B cell (primary cell): ENCODE measurements around the gene UNC5A. TPM values are rescaled to one million over a fixed set of nuclear protein-coding genes. Genes with fewer than 3 reads are reported as not detected.

Source experiments
- ATAC-seq: fragments of 200-7000 bp; cut with Tn5 transposase; one replicate; pipeline ENCODE4 v1.10.0; 2021; ENCODE audit warnings: low read depth, mild to moderate bottlenecking, moderate number of reproducible peaks, moderate library complexity
- CTCF ChIA-PET: fragments of 350-600 bp; sonication (Branson Sonifier 250); formaldehyde crosslinking; loops from one replicate; lab custom pipeline; 2021; ENCODE audit warnings: antibody characterized with exemption, inconsistent platforms; lab: Charles Lee
- POLR2A ChIA-PET: fragments of 350-600 bp; sonication (Branson Sonifier 250); formaldehyde crosslinking; loops from one replicate; lab custom pipeline; 2021; ENCODE audit warnings: antibody characterized with exemption; lab: Charles Lee
- DNase-seq: peaks from one replicate; pipeline ENCODE4 v3.0.0; 2013
- H2AFZ ChIP-seq: 2 replicates; pipeline ENCODE4 v1.6.1; 2012; ENCODE audit warnings: mild to moderate bottlenecking, low read depth, low read length; ENCODE audit not compliant: insufficient read depth, poor library complexity, severe bottlenecking
- H3K27ac ChIP-seq, 2 donors: 1 replicate in 1 of 2; 2 replicates in 1 of 2; pipeline ENCODE4 v1.5.1; 2012 to 2013; ENCODE audit warnings: low read length in 2 of 2, mild to moderate bottlenecking in 2 of 2, moderate library complexity in 1 of 2
- H3K27me3 ChIP-seq, 4 experiments: fragments of 200-600 bp in 1 of 4; sonication (generic) in 1 of 4; replicated peaks in 1 of 4; 1 replicate in 2 of 4; 2 replicates in 2 of 4; pipeline versions ENCODE4 v1.6.1 to v1.7.0; 2013 to 2016; ENCODE audit warnings: low read length in 3 of 4, mild to moderate bottlenecking in 2 of 4, mixed read lengths in 1 of 4, moderate library complexity in 1 of 4; ENCODE audit not compliant: insufficient read depth in 4 of 4, control insufficient read depth in 3 of 4; ENCODE audit errors: control extremely low read depth in 1 of 4
- H3K36me3 ChIP-seq, 2 experiments: replicated peaks in 1 of 2; 1 replicate in 1 of 2; 2 replicates in 1 of 2; pipeline versions ENCODE4 v1.6.1 to v1.7.1; 2013; ENCODE audit warnings: low read length in 1 of 2; ENCODE audit not compliant: insufficient read depth in 2 of 2, control insufficient read depth in 1 of 2; ENCODE audit errors: control extremely low read depth in 1 of 2, extremely low read depth in 1 of 2
- H3K4me1 ChIP-seq, 2 donors: fragments of 200-600 bp in 1 of 2; sonication (generic) in 1 of 2; 1 replicate in 1 of 2; 2 replicates in 1 of 2; pipeline versions ENCODE4 v1.5.1 to v1.6.1; 2013 to 2017; ENCODE audit warnings: low read length in 2 of 2; ENCODE audit not compliant: control insufficient read depth in 2 of 2, insufficient read depth in 2 of 2
- H3K4me2 ChIP-seq: replicated peaks from 2 replicates; pipeline ENCODE3; 2012; ENCODE audit warnings: mild to moderate bottlenecking, low read depth, low read length; ENCODE audit not compliant: poor library complexity, severe bottlenecking
- H3K4me3 ChIP-seq, 5 experiments: fragments of 200-600 bp in 1 of 5; sonication (generic) in 1 of 5; 1 replicate in 3 of 5; 2 replicates in 2 of 5; pipeline versions ENCODE4 v1.5.1 to v1.7.0; 2011 to 2016; ENCODE audit warnings: low read length in 4 of 5, mild to moderate bottlenecking in 4 of 5, low read depth in 2 of 5, control low read depth in 1 of 5, moderate library complexity in 1 of 5; ENCODE audit not compliant: insufficient read depth in 1 of 5; ENCODE audit errors: control extremely low read depth in 1 of 5, extremely low read depth in 1 of 5
- H3K79me2 ChIP-seq: fragments of 200-600 bp; sonication (generic); one replicate; pipeline ENCODE4 v1.6.0; 2016; ENCODE audit warnings: low read length; ENCODE audit not compliant: control insufficient read depth, insufficient read depth
- H3K9ac ChIP-seq: fragments of 200-600 bp; sonication (generic); 2 replicates; pipeline ENCODE4 v1.6.1; 2017; ENCODE audit warnings: mild to moderate bottlenecking, low read length, moderate library complexity
- H3K9me3 ChIP-seq, 3 donors: one replicate each; pipeline versions ENCODE4 v1.6.1 to v1.7.1; 2013; ENCODE audit warnings: low read length in 2 of 3; ENCODE audit not compliant: control insufficient read depth in 2 of 3, insufficient read depth in 1 of 3; ENCODE audit errors: control extremely low read depth in 1 of 3
- H4K20me1 ChIP-seq: 2 replicates; pipeline ENCODE4 v1.6.0; 2012; ENCODE audit warnings: mild to moderate bottlenecking, low read length; ENCODE audit not compliant: insufficient read depth, control insufficient read depth, poor library complexity, severe bottlenecking
- H3K27ac Mint-ChIP-seq: one replicate; pipeline ENCODE4 v1.8.0; 2021; ENCODE audit warnings: mixed read lengths
- H3K27me3 Mint-ChIP-seq: one replicate; pipeline ENCODE4 v1.8.0; 2021; ENCODE audit warnings: mixed read lengths
- H3K4me1 Mint-ChIP-seq: one replicate; pipeline ENCODE4 v1.8.0; 2021; ENCODE audit warnings: mixed read lengths
- H3K4me3 Mint-ChIP-seq: one replicate; pipeline ENCODE4 v1.8.0; 2021; ENCODE audit warnings: mixed read lengths
- H3K9me3 Mint-ChIP-seq: one replicate; pipeline ENCODE4 v1.8.0; 2022; ENCODE audit warnings: mixed read lengths; ENCODE audit not compliant: insufficient read depth
- CTCF ChIP-seq: fragments of 200-600 bp; IDR thresholded peaks from one replicate; pipeline ENCODE4 v1.8.0; 2022; ENCODE audit warnings: antibody characterized with exemption, mild to moderate bottlenecking
- EZH2 ChIP-seq: IDR thresholded peaks from 2 replicates; pipeline ENCODE4 v1.6.1; 2012; ENCODE audit warnings: borderline replicate concordance, low read depth, mild to moderate bottlenecking, moderate library complexity, low read length; ENCODE audit not compliant: insufficient read depth, poor library complexity, severe bottlenecking
- WGBS: methylation state at CpG from one replicate; pipeline ENCODE4 v1.1.5; 2013; ENCODE audit warnings: missing lambda C conversion rate; ENCODE audit not compliant: insufficient coverage; 5-methylcytosine and 5-hydroxymethylcytosine counted together
- intact Hi-C: fragments of 100-400 bp; cut with micrococcal nuclease; formaldehyde crosslinking; loops from one replicate; pipeline ENCODE4 v1.10.0; 2022
- polyA plus RNA-seq: library from polyadenylated mRNA; depleted of rRNA; stranded (reverse); fragments of >200 nt; gene quantifications from 2 replicates; pipeline ENCODE4 v1.2.3, GENCODE V29; 2012
- total RNA-seq, 2 donors: library from RNA; stranded (reverse); fragments of 120-200 nt in 1 of 2; gene quantifications; 1 replicate in 1 of 2; 2 replicates in 1 of 2; pipeline versions ENCODE4 v1.2.3 to v1.2.4, GENCODE V29; 2013 to 2022

UNC5A gene
- total and polyA plus RNA-seq, 2 donors (not counting 1 experiment from before 2014, with no cell fraction given), result not detected

- H3K4me1 Mint-ChIP-seq, result peaks cover 2% of the 10 kb centered on the region
- no peak overlapping the region for H3K4me2 ChIP-seq
- H3K4me1 ChIP-seq, result no peaks in the 10 kb centered on the region
- peaks cover 23% of the 10 kb centered on the region for H3K27me3 Mint-ChIP-seq
- no peak for DNase-seq
- 85% methylated on average over 20 of the region's 20 CpGs for WGBS
- ATAC-seq, result no peak
- ChIA-PET POLR2A (no interaction called here), CTCF (no interaction called here)
- intact Hi-C loops, result no loop called here
- peaks cover 0 to 19% (median 0%) of the 10 kb centered on the region in 3 donors for H3K9me3 ChIP-seq
- no peaks in the 10 kb centered on the region for H3K36me3 ChIP-seq
- no peak overlapping the region for H3K27ac ChIP-seq
- H3K4me3 ChIP-seq, result no peak overlapping the region
- no peaks in the 10 kb centered on the region for H4K20me1 ChIP-seq
- H3K9me3 Mint-ChIP-seq, result no peaks in the 10 kb centered on the region
- H3K27ac Mint-ChIP-seq, result no peak overlapping the region
- H2AFZ ChIP-seq, result no peak overlapping the region
- no peak overlapping the region for H3K4me3 Mint-ChIP-seq
- TF ChIP-seq CTCF (no peak), EZH2 (no peak)
- no peak overlapping the region for H3K9ac ChIP-seq
- peaks cover 0 to 31% (median 3%) of the 10 kb centered on the region in 4 experiments for H3K27me3 ChIP-seq
- no peaks in the 10 kb centered on the region for H3K79me2 ChIP-seq
Observed at GRCh38 chr5:176874198-176874780, 63.9 kb downstream of the UNC5A start.

DNA sequence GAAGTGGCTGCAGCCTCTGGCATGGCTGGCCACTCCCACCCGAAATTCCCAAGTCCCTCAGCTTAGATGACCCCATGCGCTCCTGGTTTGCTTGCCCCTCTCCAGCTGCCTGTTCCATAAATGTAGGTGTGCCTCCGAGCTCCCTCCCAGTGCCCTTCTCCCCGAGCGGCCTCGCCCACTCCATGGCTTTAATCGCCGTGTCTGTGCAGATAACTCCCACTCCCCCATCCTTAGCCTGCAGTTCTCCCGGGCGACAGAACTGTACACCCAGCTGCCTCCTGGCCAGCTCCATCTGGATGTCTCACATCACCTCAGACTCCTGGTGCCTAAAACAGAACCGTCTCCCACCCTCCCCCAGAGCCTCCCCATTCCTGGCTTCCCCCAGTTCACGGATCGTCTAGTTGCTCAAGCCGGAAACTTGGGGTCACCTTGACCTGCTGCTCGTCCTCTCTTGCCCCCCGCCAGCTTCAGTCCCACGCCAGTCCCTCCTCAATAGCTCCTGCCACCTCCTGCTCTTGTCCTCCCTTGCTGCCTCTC, 64.7 kb downstream of the UNC5A start:
- intact Hi-C loops, result no loop called here
- Mint-ChIP-seq H3K27ac (no peak overlapping the region), H3K4me3 (no peak overlapping the region), H3K27me3 (peaks cover 23% of the 10 kb centered on the region), H3K4me1 (peaks cover 2% of the 10 kb centered on the region), H3K9me3 (no peaks in the 10 kb centered on the region)
- no peak for TF ChIP-seq EZH2
- TF ChIP-seq CTCF, result no peak
- H3K27me3 ChIP-seq, result peaks cover 0 to 31% (median 3%) of the 10 kb centered on the region in 4 experiments
- no peak overlapping the region for H3K27ac ChIP-seq
- POLR2A ChIA-PET, result no interaction called here
- H2AFZ ChIP-seq, result no peak overlapping the region
- no peak for ATAC-seq
- no peaks in the 10 kb centered on the region for H3K79me2 ChIP-seq
- no peak overlapping the region for H3K9ac ChIP-seq
- no peak overlapping the region for H3K4me3 ChIP-seq
- no peaks in the 10 kb centered on the region for H3K4me1 ChIP-seq
- H4K20me1 ChIP-seq, result no peaks in the 10 kb centered on the region
- H3K9me3 ChIP-seq, result peaks cover 0 to 17% (median 0%) of the 10 kb centered on the region in 3 donors
- H3K4me2 ChIP-seq, result no peak overlapping the region
- CTCF ChIA-PET, result no interaction called here
- H3K36me3 ChIP-seq, result no peaks in the 10 kb centered on the region
- DNase-seq, result no peak
- WGBS, result 81% methylated on average over 17 of the region's 17 CpGs
